Neural cell (in vitro differentiated cells): Measurements from ENCODE around the gene DNAH5. TPM values are rescaled to one million over a fixed set of nuclear protein-coding genes. Genes with fewer than 3 reads are reported as not detected.

Experiments used
- H2AFZ ChIP-seq: fragments of 200-600, 300-800 bp; sonication (generic), shearing (Covaris generic); 2 replicates; pipeline ENCODE4 v1.6.0; 2014; ENCODE audit warnings: low read depth, mild to moderate bottlenecking, antibody characterized with exemption, low read length, moderate library complexity
- H3F3A ChIP-seq: fragments of 200-600 bp; shearing (Covaris generic); 2 replicates; pipeline ENCODE4 v1.6.1; 2016; ENCODE audit warnings: mild to moderate bottlenecking, moderate library complexity, mixed read lengths, antibody characterized with exemption, low read length; ENCODE audit not compliant: insufficient read depth, poor library complexity, severe bottlenecking
- H3K27ac ChIP-seq: fragments of 200-600, 300-800 bp; sonication (generic), shearing (Covaris generic); 2 replicates; pipeline ENCODE4 v1.5.1; 2014; ENCODE audit warnings: mild to moderate bottlenecking, low read length, moderate library complexity
- H3K27me3 ChIP-seq: fragments of 300-800, 200-600 bp; sonication (generic), shearing (Covaris generic); 2 replicates; pipeline ENCODE4 v1.6.0; 2014; ENCODE audit warnings: mild to moderate bottlenecking, low read depth, low read length, moderate library complexity; ENCODE audit not compliant: insufficient read depth
- H3K36me3 ChIP-seq: fragments of 300-800, 200-600 bp; sonication (generic), shearing (Covaris generic); 2 replicates; pipeline ENCODE4 v1.5.1; 2014; ENCODE audit warnings: mild to moderate bottlenecking, antibody characterized with exemption, low read length, moderate library complexity; ENCODE audit not compliant: insufficient read depth
- H3K4me2 ChIP-seq: fragments of 300-800, 200-600 bp; sonication (generic), shearing (Covaris generic); 2 replicates; pipeline ENCODE4 v1.6.0; 2014; ENCODE audit warnings: mild to moderate bottlenecking, low read length
- H3K4me3 ChIP-seq: fragments of 300-800, 200-600 bp; sonication (generic), shearing (Covaris generic); 2 replicates; pipeline ENCODE4 v1.5.1; 2014; ENCODE audit warnings: mild to moderate bottlenecking, low read length, moderate library complexity
- H3K79me2 ChIP-seq: fragments of 200-600 bp; shearing (Covaris generic); replicated peaks from 2 replicates; pipeline ENCODE4 v1.6.0; 2014; ENCODE audit warnings: mild to moderate bottlenecking, low read length, moderate library complexity; ENCODE audit not compliant: insufficient read depth
- H3K9ac ChIP-seq: fragments of 300-800, 200-600 bp; sonication (generic), shearing (Covaris generic); 2 replicates; pipeline ENCODE4 v1.6.1; 2016; ENCODE audit warnings: mild to moderate bottlenecking, low read length, mixed read lengths
- H3K9me2 ChIP-seq: fragments of 200-600 bp; shearing (Covaris generic); 2 replicates; pipeline ENCODE4 v1.6.1; 2016; ENCODE audit warnings: mild to moderate bottlenecking, low read length, mixed read lengths; ENCODE audit not compliant: insufficient read depth
- H3K9me3 ChIP-seq: fragments of 200-600, 300-800 bp; sonication (generic), shearing (Covaris generic); 2 replicates; pipeline ENCODE4 v1.6.1; 2016; ENCODE audit warnings: mild to moderate bottlenecking, mixed run types, low read length, moderate library complexity, mixed read lengths
- H4K20me1 ChIP-seq: fragments of 200-600 bp; shearing (Covaris generic); 2 replicates; pipeline ENCODE4 v1.6.1; 2016; ENCODE audit warnings: mild to moderate bottlenecking, mixed run types; ENCODE audit not compliant: insufficient read depth
- CTCF ChIP-seq: fragments of 450-650 bp; IDR thresholded peaks from 2 replicates; pipeline ENCODE4 v1.5.1; 2014; ENCODE audit warnings: antibody characterized with exemption, mild to moderate bottlenecking, moderate library complexity; ENCODE audit not compliant: poor library complexity, severe bottlenecking
- EP300 ChIP-seq: fragments of 450-650 bp; conservative IDR thresholded peaks from 2 replicates; pipeline ENCODE4 v1.6.1; 2014; ENCODE audit warnings: antibody characterized with exemption, mild to moderate bottlenecking, moderate library complexity; ENCODE audit not compliant: poor library complexity, severe bottlenecking
- EZH2 ChIP-seq: fragments of 200-600, 300-800 bp; shearing (Covaris generic), sonication (generic); IDR thresholded peaks from 2 replicates; pipeline ENCODE4 v1.6.1; 2014; ENCODE audit warnings: antibody characterized with exemption, low read length, borderline replicate concordance, mild to moderate bottlenecking; ENCODE audit not compliant: insufficient read depth, poor library complexity, severe bottlenecking
- MXI1 ChIP-seq: fragments of 450-650 bp; conservative IDR thresholded peaks from 2 replicates; pipeline ENCODE4 v1.6.1; 2014; ENCODE audit warnings: antibody characterized with exemption, mild to moderate bottlenecking; ENCODE audit not compliant: poor library complexity, severe bottlenecking
- RAD21 ChIP-seq: fragments of 450-650 bp; conservative IDR thresholded peaks from 2 replicates; pipeline ENCODE4 v1.6.1; 2014; ENCODE audit warnings: antibody characterized with exemption, mild to moderate bottlenecking, moderate library complexity
- SMC3 ChIP-seq: fragments of 450-650 bp; conservative IDR thresholded peaks from 2 replicates; pipeline ENCODE4 v1.6.1; 2014; ENCODE audit warnings: antibody characterized with exemption, mild to moderate bottlenecking, moderate library complexity; ENCODE audit not compliant: poor library complexity
- TAF1 ChIP-seq: IDR thresholded peaks from 2 replicates; pipeline ENCODE4 v1.6.1; 2012; ENCODE audit warnings: low read depth
- polyA plus RNA-seq: library from polyadenylated mRNA; depleted of rRNA; stranded (reverse); fragments of >200 nt; gene quantifications from 2 replicates; pipeline ENCODE4 v1.2.3, GENCODE V29; 2014
- TF ChIP-seq, protein P1 (sequence below): IDR thresholded peaks from 2 replicates; pipeline ENCODE4 v1.6.1; 2012; ENCODE audit warnings: borderline replicate concordance

The DNAH5 gene
- polyA plus RNA-seq, 1 donor from 2014 or later = 12.8 TPM

- Histone ChIP-seq H3K27me3 (no peaks in the 10 kb centered on the region), H3K4me2 (no peak overlapping the region), H3K4me3 (no peak overlapping the region), H2AFZ (no peak overlapping the region), H3K9me3 (no peaks in the 10 kb centered on the region), H4K20me1 (no peaks in the 10 kb centered on the region), H3K9ac (no peak overlapping the region), H3K36me3 (no peaks in the 10 kb centered on the region), H3K79me2 (no peaks in the 10 kb centered on the region), H3K27ac (no peak overlapping the region), H3F3A (no peaks in the 10 kb centered on the region), H3K9me2 (no peaks in the 10 kb centered on the region)
- no peak for TF ChIP-seq SMC3
- TF ChIP-seq EZH2 = no peak
- TF ChIP-seq EP300 = no peak
Observed at GRCh38 chr5:13860146-13860545, 84.3 kb downstream of the DNAH5 start.

- no peak overlapping the region for H3K4me3 ChIP-seq
- no peaks in the 10 kb centered on the region for H3K36me3 ChIP-seq
- H3K9me2 ChIP-seq = no peaks in the 10 kb centered on the region
- H3K27me3 ChIP-seq = no peaks in the 10 kb centered on the region
- no peak overlapping the region for H3K27ac ChIP-seq
- no peaks in the 10 kb centered on the region for H3K9me3 ChIP-seq
- no peak overlapping the region for H2AFZ ChIP-seq
- H3K9ac ChIP-seq = no peak overlapping the region
- no peak for TF ChIP-seq EZH2
- no peak for TF ChIP-seq TAF1
- no peak for TF ChIP-seq RAD21
- no peak for TF ChIP-seq MXI1
- no peak overlapping the region for H3K4me2 ChIP-seq
- no peaks in the 10 kb centered on the region for H3K79me2 ChIP-seq
- no peaks in the 10 kb centered on the region for H4K20me1 ChIP-seq
- no peaks in the 10 kb centered on the region for H3F3A ChIP-seq
Observed at GRCh38 chr5:13859270-13860065, 85.0 kb downstream of the DNAH5 start.

- no peaks in the 10 kb centered on the region for H3K9me3 ChIP-seq
- H3K27ac ChIP-seq = no peak overlapping the region
- H3K9me2 ChIP-seq = no peaks in the 10 kb centered on the region
- no peak overlapping the region for H3K4me3 ChIP-seq
- H4K20me1 ChIP-seq = no peaks in the 10 kb centered on the region
- H3K36me3 ChIP-seq = no peaks in the 10 kb centered on the region
- H3F3A ChIP-seq = no peaks in the 10 kb centered on the region
- H3K9ac ChIP-seq = no peak overlapping the region
- no peaks in the 10 kb centered on the region for H3K79me2 ChIP-seq
- H3K4me2 ChIP-seq = no peak overlapping the region
- TF ChIP-seq MXI1 (no peak), EZH2 (no peak), CTCF (no peak), SMC3 (no peak)
- TF ChIP-seq, protein P1, sequence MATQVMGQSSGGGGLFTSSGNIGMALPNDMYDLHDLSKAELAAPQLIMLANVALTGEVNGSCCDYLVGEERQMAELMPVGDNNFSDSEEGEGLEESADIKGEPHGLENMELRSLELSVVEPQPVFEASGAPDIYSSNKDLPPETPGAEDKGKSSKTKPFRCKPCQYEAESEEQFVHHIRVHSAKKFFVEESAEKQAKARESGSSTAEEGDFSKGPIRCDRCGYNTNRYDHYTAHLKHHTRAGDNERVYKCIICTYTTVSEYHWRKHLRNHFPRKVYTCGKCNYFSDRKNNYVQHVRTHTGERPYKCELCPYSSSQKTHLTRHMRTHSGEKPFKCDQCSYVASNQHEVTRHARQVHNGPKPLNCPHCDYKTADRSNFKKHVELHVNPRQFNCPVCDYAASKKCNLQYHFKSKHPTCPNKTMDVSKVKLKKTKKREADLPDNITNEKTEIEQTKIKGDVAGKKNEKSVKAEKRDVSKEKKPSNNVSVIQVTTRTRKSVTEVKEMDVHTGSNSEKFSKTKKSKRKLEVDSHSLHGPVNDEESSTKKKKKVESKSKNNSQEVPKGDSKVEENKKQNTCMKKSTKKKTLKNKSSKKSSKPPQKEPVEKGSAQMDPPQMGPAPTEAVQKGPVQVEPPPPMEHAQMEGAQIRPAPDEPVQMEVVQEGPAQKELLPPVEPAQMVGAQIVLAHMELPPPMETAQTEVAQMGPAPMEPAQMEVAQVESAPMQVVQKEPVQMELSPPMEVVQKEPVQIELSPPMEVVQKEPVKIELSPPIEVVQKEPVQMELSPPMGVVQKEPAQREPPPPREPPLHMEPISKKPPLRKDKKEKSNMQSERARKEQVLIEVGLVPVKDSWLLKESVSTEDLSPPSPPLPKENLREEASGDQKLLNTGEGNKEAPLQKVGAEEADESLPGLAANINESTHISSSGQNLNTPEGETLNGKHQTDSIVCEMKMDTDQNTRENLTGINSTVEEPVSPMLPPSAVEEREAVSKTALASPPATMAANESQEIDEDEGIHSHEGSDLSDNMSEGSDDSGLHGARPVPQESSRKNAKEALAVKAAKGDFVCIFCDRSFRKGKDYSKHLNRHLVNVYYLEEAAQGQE = no peak
- no peak overlapping the region for H2AFZ ChIP-seq
- no peaks in the 10 kb centered on the region for H3K27me3 ChIP-seq
Observed at GRCh38 chr5:13843175-13843846, 101.2 kb downstream of the DNAH5 start.
